ENCODE measurements around the gene TMA16.

DNA sequence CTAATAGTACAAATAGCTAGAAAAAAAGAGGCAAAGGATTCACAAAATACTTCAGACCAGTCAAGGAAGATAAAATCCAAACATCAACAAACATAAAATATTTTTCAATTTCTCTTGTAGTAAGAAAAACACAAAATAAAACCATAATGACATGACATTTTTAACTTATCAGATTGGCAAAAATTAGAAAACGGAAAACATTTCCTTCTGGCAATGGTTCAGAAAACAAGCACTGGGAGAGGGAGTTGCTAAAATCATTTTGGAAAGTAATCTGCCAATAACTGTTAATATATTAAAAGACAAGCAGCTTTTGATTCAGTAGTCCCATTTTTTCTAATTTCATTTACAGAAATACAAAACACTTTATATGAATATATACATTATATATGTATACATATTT, 47.0 kb upstream of the TMA16 start:
- TF ChIP-seq, protein P1, sequence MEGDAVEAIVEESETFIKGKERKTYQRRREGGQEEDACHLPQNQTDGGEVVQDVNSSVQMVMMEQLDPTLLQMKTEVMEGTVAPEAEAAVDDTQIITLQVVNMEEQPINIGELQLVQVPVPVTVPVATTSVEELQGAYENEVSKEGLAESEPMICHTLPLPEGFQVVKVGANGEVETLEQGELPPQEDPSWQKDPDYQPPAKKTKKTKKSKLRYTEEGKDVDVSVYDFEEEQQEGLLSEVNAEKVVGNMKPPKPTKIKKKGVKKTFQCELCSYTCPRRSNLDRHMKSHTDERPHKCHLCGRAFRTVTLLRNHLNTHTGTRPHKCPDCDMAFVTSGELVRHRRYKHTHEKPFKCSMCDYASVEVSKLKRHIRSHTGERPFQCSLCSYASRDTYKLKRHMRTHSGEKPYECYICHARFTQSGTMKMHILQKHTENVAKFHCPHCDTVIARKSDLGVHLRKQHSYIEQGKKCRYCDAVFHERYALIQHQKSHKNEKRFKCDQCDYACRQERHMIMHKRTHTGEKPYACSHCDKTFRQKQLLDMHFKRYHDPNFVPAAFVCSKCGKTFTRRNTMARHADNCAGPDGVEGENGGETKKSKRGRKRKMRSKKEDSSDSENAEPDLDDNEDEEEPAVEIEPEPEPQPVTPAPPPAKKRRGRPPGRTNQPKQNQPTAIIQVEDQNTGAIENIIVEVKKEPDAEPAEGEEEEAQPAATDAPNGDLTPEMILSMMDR (IDR thresholded peaks at IDR 0.05) = no peak
- TF ChIP-seq EZH2 (IDR thresholded peaks at IDR 0.05; ENCODE audit: borderline replicate concordance, insufficient read depth, low read depth, low read length, poor library complexity, severe bottlenecking) = no peak
